H4 (cell line): ENCODE data around the gene NFATC2IP. TPM values are rescaled to one million over a fixed set of nuclear protein-coding genes. Genes with fewer than 3 reads are reported as not detected.
"Not testable (repeated sequence)": the region's sequence is repeated elsewhere in the genome, so short reads cannot be mapped to it uniquely, and the experiment has no call there.

Source experiments
- DNase-seq: peaks from one replicate; pipeline ENCODE4 v3.0.0-alpha.2; 2015; ENCODE audit warnings: low spot score
- total RNA-seq: library from RNA; depleted of rRNA; stranded (reverse); fragments of >200 nt; shearing (Covaris generic); gene quantifications from 2 replicates; pipeline ENCODE4 v1.2.3, GENCODE V29; 2014

NFATC2IP gene
- total RNA-seq, 1 experiment from 2014 or later: 9.9 TPM

DNA sequence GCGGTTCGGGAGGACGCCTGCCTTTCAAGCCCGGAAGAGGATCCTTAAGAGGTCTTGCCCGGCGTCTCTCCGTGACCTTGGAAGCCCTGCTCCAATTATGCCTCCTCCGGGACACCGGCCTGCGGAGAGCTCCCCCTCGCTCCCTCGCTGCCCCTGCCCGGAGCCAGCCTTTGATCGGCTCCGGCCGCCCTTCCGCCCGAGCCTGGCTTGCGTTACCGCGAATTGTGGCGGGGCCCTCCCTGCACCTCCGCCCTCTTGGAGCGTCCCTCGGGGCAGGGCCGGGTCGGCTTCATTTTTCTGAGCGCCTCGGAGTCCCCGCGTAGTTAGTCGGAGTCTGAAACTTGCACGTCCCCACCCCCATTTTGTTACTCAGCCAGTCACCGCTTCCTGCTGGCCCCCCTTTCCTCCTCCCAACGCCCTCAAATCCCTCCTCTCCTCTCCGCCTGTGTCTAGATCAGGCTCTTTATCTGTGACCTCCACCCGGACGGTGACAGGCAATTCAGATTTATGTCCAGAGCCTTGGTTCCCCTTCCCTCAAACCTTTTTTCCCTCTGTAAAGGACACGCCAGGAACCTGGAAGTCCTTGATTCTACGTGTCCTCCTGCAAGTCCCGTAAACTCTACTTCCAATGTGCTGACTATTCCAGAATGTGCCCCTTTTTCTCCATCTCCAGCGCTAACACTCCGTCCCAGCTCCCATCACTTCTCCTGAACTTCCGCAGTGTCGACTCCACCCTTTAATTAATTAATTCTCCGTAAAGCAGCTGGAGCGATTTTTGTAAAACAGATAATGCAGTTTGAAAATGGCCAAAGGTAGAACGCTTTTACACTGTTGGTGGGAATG, 25.1 kb upstream of the NFATC2IP start:
- peak; percentile 75 for DNase-seq

DNA sequence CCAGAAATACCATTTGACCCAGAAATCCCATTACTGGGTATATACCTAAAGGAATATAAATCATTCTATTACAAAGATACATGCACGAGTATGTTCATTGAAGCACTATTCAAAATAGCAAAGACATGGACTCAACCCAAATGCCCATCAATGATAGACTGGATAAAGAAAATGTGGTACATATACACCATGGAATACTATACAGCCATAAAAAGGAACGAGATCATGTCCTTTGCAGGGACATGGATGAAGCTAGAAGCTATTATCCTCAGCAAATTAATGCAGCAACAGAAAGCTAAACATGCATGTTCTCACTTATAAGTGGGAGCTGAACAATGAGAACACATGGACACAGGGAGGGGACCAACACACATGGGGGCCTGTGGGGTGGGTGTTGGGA, 24.5 kb upstream of the NFATC2IP start:
- not testable (repeated sequence) for DNase-seq

- no peak for DNase-seq
These were observed 22.9 kb upstream of the NFATC2IP start for GRCh38 chr16:28927815-28928214.

DNA sequence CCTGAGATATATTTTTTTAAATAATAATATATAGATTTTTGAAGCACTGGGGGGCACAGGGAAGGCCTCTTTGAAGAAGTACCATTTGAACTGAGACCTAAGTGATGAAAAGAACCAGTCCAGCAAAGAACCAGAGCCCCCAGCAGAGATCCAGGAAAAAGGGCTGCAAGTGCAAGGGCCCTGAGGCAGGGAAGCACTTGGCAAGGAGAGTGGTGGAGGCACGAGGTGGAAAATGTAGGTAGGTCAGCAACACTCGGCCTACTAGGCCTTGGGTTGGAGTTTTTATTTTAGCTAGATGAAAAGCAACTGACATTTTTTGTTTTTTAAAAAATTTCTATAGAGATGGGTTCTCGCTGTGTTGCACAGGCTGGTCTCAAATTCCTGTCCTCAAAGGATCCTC, 20.5 kb upstream of the NFATC2IP start:
- DNase-seq: no peak

GRCh38 chr16:28930652-28931051, 20.1 kb upstream of the NFATC2IP start:
- no peak for DNase-seq

DNA sequence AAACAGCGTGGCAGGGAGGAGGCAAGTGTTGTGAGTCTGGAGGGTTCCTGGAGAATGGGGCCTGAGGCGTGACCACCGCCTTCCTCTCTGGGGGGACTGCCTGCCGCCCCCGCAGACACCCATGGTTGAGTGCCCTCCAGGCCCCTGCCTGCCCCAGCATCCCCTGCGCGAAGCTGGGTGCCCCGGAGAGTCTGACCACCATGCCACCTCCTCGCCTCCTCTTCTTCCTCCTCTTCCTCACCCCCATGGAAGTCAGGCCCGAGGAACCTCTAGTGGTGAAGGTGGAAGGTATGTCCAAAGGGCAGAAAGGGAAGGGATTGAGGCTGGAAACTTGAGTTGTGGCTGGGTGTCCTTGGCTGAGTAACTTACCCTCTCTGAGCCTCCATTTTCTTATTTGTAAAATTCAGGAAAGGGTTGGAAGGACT, 18.9 kb upstream of the NFATC2IP start, which contains the start of gene CD19:
Gene CD19 (plus strand): TSS at position 171 of the 425 bp plus-strand sequence. CDS start 30 bp downstream, at position 201.
- no peak for DNase-seq

GRCh38 chr16:28932339-28933141, 18.2 kb upstream of the NFATC2IP start:
- no peak for DNase-seq

GRCh38 chr16:28933171-28933570, 17.6 kb upstream of the NFATC2IP start:
- no peak for DNase-seq

DNA sequence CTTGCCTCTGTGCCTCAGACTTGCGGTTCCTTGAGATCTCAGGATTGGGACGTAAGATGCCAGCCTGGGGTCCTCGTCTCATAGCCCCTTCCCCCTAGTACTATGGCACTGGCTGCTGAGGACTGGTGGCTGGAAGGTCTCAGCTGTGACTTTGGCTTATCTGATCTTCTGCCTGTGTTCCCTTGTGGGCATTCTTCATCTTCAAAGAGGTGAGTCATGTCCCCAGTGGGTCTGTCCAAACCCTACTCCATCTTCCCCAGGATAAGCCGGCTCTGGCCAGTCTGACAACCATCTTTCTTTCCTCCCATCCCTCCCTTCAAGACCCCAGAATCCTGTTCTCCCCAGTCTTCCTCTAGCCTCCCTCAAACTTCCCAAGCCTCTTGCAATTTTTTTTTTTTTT, 15.4 kb upstream of the NFATC2IP start:
- DNase-seq: no peak

GRCh38 chr16:28935924-28936783, 14.6 kb upstream of the NFATC2IP start:
- DNase-seq: no peak

GRCh38 chr16:28936784-28937155, 14.0 kb upstream of the NFATC2IP start:
- no peak for DNase-seq

- no peak for DNase-seq
These were observed 13.4 kb upstream of the NFATC2IP start for GRCh38 chr16:28937222-28937876.

- no peak for DNase-seq
These were observed 12.0 kb upstream of the NFATC2IP start for GRCh38 chr16:28938721-28939120.

- DNase-seq: not testable (repeated sequence)
These were observed 10.9 kb upstream of the NFATC2IP start for GRCh38 chr16:28939825-28940224.

DNA sequence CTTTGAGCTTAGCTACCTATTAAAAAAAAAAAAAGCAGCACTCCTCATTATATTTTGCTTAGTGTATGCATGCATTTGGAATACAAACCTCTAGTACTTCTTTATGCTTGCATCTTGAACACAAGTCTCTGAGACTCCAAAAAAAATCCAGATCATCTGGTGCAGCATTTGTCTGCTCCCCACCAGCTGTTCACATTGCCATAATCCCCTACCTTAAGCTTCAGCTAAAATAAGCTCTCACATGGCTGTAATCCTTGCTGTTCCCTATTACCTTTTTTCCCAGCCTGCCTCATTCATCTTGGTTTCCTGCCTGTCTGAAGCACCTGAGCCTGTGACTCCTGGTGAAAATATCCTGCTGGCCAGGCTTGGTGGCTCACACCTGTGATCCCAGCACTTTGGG, 7.5 kb upstream of the NFATC2IP start:
- no peak for DNase-seq

GRCh38 chr16:28946681-28947080, 4.1 kb upstream of the NFATC2IP start:
- no peak for DNase-seq

GRCh38 chr16:28951410-28951943, 740 bp downstream of the NFATC2IP start:
- no peak for DNase-seq

DNA sequence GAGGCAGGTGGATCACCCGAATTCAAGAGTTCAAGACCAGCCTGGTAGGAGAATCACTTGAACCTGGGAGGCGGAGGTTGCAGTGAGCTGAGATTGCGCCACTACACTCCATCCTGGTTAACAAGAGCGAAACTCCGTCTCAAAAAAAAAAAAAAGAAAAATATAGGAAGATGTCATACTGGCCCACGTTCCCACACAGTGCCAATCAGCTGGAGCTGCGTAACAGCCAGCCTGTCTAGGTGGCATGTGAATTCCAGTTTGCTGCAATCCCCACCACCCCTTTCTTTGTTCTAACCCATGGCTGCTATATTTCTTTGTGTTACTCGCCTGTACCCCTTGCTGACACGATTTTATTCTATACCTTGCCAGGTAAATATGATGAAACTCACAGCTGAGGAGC, 7.5 kb downstream of the NFATC2IP start:
- DNase-seq: no peak

DNA sequence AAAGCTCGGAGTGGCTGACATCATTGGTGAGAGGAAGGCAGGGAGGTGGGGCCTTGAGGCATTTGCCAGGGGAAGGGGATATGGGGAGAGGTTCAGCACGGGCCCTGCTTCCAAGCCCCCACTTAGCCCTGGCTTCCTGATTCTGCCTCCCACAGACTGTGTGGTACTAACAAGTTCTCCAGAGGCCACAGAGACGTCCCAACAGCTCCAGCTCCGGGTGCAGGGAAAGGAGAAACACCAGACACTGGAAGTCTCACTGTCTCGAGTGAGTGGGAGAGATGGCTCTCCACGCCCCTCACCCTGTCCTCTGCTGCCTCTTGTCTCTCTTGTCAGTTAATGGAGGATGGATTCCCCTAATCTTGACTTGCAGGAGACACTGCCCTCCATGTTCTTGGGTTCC, 8.1 kb downstream of the NFATC2IP start:
- DNase-seq: no peak

DNA sequence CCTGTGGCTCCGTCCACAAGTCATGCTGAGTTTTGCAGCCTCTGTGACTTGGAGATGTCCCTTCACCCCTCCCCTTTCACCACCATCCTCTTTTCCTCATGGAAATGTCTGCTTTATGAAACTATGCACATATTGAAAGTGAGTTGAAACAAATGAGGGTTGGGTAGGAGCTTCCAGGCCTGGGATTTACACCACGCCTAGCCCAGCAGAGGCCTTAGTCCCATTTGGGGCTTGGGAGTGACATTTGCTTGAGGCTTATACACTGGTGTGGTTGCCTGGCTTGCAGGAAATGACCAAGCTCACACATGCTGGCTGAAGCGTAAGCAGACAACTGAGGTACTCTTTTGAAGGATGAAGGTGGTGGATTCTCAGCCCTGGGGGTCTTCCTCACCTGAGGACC, 13.3 kb downstream of the NFATC2IP start:
- no peak for DNase-seq

- no peak for DNase-seq
These were observed 13.8 kb downstream of the NFATC2IP start for GRCh38 chr16:28964496-28964895.
